Astrocyte of the cerebellum (primary cell): ENCODE measurements around the gene SH2D3C.

Source experiments
- DNase-seq: peaks from one replicate; pipeline ENCODE4 v3.0.0-alpha.2; 2011; ENCODE audit warnings: low read depth
- H3K4me3 ChIP-seq: 2 replicates; pipeline ENCODE4 v1.5.1; 2011; ENCODE audit warnings: mild to moderate bottlenecking, low read depth, low read length, moderate library complexity
- in situ Hi-C: cut with HindIII; loops from 2 replicates; pipeline ENCODE4 v1.10.0; 2017; ENCODE audit warnings: low sequenced_read_pairs
- TF ChIP-seq, protein P1 (sequence below): IDR thresholded peaks from 2 replicates; pipeline ENCODE4 v1.5.1; 2012; ENCODE audit warnings: low read length, low read depth, moderate library complexity, mild to moderate bottlenecking; ENCODE audit errors: missing control alignments

Gene SH2D3C

DNA sequence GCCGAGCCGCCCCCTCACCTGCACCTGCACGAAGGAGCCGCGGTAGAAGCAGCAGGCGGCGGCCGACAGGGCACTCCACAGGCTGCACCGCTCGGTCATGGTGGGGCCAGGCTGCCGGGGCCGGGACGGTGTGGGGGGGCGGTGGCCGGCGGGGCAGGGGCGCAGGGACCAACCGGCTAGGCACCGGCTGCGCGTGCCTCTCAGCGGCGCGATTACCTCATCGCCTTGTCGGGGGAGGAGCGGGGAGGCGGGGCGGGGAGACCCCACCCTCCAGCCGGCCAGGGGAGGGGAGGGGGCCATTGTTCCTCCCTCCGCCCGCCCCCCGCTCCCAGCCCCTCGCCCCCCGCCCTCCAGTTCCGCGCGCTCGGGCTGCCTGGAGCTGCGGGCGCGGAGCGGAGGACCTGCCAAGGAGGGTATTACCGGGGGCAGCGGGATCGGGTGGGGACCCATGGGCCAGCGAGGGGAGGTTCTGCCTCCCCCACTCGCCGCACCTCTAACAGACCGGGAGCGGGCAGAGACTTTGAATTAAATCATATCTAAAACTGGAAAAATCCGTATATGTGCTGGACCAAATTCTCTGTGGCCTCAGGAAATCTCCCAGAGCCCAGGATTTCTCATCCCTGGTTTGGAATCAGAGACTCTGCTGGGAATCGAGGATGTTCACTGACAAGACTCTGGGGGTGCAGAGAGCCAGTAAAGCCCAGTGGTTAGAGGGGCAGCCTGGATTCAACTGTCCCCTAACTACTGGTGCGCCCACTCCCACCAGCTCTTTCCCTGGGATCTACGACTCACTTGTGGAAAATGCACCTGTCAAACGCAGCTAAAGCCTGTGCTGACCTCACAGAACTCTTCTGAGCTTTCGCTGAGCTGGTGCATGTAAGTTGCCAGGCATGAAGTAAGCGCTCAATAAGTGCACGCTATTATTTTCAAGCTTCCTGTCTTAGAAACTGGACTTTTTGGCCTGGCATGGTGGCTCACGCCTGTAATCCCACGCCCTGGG is 23.1 kb downstream of the SH2D3C start:
- no peak overlapping the region for H3K4me3 ChIP-seq
- in situ Hi-C loops = no loop called here
- no peak for DNase-seq
- TF ChIP-seq, protein P1, sequence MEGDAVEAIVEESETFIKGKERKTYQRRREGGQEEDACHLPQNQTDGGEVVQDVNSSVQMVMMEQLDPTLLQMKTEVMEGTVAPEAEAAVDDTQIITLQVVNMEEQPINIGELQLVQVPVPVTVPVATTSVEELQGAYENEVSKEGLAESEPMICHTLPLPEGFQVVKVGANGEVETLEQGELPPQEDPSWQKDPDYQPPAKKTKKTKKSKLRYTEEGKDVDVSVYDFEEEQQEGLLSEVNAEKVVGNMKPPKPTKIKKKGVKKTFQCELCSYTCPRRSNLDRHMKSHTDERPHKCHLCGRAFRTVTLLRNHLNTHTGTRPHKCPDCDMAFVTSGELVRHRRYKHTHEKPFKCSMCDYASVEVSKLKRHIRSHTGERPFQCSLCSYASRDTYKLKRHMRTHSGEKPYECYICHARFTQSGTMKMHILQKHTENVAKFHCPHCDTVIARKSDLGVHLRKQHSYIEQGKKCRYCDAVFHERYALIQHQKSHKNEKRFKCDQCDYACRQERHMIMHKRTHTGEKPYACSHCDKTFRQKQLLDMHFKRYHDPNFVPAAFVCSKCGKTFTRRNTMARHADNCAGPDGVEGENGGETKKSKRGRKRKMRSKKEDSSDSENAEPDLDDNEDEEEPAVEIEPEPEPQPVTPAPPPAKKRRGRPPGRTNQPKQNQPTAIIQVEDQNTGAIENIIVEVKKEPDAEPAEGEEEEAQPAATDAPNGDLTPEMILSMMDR = no peak

DNA sequence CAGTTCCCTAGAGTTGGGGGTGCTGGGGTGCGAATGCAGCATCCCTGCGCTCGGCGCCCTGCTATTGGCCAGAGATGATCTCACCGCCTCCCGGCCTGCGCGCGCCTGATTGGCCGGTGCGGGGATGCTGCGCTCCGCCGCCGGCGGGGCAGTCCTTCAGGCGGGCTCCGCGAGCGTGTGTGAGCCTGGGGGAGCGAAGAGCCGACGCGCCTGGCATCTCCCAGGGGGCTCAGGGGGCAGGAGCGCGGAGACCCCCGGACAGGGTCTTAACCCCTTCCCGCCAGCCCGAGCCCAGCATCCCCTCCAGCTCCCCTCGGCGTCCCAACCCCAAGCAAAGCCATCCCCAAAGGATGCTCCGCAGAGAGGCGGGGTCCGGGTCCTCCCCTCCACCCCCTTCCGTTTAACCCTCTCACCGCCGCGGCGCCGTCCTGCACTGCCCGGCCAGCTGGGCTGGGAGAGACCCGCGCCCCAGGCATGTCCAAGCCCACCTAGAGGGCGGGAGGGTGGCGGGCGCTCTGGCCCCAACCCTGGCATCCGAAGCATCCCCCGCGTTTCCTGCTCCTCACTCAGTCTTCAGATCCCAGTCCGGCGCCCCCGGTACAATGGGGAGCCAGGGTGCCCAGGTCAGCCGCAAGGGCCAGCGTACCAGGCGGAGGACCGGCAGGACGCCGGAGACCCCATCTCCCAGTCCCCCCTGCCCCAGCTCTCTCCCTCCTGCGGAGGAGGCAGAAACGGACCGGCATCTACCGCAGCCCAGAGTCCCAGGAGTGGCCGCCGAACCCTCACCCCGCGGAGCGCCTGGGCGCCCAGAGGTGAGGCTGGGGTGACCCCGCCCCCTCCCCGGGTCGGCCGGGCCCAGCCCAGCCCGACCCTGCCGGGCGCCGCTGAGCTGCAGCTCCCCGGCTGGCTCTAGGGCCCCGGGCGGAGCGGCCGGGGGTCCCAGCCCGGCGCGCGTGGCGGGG is 24.1 kb downstream of the SH2D3C start:
- no peak overlapping the region for H3K4me3 ChIP-seq
- TF ChIP-seq, protein P1 = no peak
- in situ Hi-C loops = no loop called here
- DNase-seq = no peak

DNA sequence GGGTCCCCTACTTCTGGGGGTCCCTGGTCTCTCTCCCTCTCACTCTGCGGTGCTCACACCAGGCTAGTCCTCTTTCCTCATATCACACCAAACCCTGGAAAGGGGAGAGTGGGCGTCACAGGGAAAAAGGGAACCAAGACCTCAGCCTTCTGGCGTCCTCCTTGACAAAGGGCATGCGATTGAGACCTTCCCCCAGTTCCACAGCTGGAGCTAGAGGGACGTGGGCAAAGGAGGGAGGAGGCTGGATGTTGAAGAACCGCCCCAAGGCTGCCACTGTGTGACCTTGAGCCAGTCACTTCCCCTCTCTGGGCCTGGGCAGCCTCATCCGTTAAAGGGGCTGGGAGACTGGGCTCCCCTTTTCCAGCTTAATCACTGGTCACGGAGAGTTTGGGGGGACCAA is 24.8 kb downstream of the SH2D3C start:
- no peak for DNase-seq
- in situ Hi-C loops = no loop called here
- no peak overlapping the region for H3K4me3 ChIP-seq
- TF ChIP-seq, protein P1 = no peak

- H3K4me3 ChIP-seq = no peak overlapping the region
- TF ChIP-seq, protein P1 = no peak
- in situ Hi-C loops = no loop called here
- no peak for DNase-seq
Observed at GRCh38 chr9:127753148-127753547, 25.3 kb downstream of the SH2D3C start.

DNA sequence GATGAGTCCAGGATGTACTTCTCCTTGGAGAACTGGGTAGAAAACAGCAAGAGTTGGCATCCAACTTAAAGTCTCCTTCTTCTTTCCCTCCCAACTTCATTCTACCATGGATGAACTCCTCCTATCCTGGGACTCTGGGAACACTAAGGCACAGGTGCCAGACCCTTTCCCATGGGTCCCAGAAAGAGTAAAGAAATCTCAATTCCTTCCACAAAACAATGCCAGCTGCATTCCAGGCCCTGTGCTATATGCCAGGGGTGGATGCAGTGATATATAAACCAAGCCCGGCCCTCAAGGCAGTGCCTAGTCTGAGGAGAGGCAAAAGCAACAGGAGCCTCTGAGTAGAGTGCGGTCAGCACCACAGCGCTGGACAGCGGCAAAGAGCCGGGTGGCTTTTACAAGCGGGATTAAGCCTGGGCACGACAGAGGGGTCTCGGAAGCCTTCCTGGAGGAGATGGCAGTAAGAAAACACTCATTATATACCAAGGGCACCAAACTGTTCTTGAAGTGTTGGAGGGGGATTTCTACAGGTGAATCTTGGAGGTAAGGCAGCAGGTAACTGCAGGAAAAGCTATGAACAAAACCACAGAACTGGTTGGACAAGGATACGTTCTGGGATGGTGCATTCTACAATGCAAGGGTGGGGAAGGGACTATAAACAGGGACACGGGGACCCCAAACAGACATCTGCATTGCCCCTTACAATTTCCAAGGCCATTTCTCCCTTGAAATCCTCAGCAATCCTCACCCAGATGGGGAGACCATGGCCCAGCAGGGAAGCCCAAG is 27.0 kb downstream of the SH2D3C start:
- DNase-seq = no peak
- in situ Hi-C loops = no loop called here
- TF ChIP-seq, protein P1 = no peak
- no peak overlapping the region for H3K4me3 ChIP-seq
